Medulla oblongata (tissue), 1 donor: Measurements from ENCODE around the gene SCML1.

Experiments used
- DNase-seq: peaks from one replicate; pipeline ENCODE4 v3.0.0-alpha.2; 2015; ENCODE audit errors: extremely low spot score

The SCML1 gene

DNA sequence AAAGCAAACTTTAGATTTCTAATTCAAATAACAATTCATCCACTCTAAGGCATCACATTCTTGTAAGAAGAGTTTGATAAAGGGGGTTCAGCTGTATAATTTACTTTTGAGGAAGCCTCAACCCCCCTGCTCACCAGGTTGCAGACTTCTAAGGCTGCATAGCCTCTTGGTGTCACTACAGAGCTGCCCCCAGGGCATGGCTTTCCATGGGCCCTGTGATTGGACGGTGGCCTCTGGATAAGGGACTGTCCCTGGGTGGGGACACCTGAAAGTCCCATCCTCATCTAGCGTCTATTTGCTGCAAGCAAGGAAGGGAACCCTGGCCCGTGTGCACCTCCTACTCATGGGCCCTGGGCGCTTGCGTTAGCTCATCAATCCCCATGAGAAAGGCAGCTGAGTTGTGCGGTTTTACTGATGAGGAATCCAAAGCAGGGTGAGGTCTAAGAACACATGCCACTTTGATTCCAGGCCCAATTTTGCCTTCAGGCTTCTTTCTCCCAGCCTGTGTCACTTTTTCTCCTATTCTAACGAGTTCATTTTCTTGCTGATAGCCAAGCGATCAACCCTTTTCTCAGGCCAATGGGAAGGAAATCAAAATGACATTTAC, 51.8 kb downstream of the SCML1 start:
- no peak for DNase-seq

DNA sequence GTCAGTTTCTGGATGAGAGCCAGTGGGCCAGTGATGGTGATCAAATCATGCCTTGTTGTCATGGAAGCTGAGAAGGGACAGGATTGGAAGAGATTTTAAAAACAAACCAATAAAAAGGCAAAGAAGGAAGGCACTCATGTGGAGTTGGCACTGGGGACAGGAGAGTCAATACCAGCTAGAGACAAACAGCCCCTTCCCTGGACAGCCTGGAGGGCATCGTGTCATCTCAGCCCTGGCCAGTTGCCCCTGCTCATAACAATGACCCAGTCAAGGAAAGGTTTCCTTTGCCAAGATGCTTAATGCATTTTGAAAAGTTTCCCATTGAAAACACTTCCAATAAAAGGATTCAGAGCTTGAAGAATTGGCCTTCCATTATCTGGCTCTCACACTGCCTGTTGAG, 55.5 kb downstream of the SCML1 start:
- DNase-seq = peak; percentile 27

DNA sequence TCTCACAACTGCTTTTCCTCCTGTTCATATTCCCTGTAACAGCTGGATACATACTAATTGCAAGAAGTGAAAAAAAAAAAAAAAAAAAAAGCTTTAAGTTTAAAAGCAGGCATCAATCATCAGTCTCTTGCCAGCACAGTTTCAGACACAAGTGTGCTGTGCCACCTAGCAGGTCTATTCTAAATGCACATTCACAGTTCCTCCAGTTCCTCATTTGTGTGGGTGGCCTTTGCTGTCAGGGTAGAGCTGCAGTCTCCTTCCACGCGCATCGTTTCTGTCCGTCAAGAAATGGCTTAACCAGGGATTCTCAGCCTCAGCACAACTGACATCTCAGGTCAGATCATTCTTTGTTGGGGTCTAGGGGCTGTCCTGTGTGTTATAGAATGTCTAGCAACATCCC, 61.6 kb downstream of the SCML1 start:
- no peak for DNase-seq

DNA sequence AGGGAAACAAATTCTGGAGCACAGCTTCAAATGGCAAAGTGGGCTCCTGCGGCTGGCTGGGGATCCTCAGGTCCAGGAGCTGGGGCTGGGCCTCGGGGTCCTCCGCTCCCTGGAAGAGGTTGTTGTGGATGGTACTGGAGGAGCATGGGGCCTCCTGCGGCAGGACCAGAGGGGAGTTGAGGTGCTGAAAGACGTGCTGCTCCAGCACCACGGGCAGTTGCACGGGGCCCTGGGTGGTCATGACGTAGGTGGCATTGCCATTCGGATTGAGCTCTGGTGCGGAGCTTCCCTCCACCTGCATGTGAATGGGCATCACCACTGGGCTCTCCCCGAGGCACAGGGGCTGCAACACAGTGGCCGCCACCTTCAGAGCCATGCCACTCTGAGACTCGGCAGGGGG, 64.1 kb downstream of the SCML1 start:
- DNase-seq = no peak

DNA sequence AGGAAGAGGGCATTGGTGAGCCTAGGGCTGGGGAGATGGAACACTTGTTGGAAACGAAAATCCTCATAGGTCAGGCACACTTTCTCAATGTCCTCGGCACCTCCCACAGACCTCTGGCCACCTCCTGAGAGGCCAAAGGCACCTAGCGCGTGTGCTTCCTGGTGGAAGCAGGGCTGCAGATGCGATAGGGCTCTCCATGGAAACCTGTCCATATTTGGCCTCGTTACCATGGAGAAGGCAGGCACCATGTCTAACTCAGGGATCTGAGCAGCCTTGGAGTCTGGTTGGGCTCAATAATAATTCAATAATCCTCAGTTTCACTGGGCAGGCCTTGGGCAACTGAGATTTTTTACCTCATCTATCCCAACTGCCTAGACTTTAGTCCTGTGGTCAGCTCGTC, 65.5 kb downstream of the SCML1 start:
- DNase-seq = no peak

DNA sequence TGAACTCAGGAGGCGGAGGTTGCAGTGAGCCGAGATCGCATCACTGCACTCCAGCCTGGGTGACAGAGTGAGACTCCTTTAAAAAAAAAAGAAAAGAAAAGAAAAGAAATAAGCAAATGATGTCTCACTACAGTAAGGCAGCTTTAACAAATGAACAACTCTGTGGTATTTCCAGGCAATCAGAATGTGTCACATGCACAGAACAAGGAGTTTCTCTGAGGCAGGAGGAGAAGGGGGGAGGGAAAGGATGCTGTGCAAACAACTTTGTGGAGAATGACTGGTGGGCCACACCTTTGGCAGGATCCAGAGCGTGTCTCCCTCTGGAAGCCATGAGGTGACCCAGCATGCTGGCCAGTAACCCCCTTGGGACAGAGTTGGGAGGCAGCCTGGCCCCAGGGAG, 66.2 kb downstream of the SCML1 start:
- no peak for DNase-seq
